ENCODE results near the gene SLC47A1. TPM values are rescaled to one million over a fixed set of nuclear protein-coding genes. Genes with fewer than 3 reads are reported as not detected.

Gene SLC47A1
- total and polyA plus RNA-seq, 2 of the 8 experiments (the other 6 are each of a cell fraction or from before 2014, with no cell fraction given): 1.5 to 3.6 TPM

DNA sequence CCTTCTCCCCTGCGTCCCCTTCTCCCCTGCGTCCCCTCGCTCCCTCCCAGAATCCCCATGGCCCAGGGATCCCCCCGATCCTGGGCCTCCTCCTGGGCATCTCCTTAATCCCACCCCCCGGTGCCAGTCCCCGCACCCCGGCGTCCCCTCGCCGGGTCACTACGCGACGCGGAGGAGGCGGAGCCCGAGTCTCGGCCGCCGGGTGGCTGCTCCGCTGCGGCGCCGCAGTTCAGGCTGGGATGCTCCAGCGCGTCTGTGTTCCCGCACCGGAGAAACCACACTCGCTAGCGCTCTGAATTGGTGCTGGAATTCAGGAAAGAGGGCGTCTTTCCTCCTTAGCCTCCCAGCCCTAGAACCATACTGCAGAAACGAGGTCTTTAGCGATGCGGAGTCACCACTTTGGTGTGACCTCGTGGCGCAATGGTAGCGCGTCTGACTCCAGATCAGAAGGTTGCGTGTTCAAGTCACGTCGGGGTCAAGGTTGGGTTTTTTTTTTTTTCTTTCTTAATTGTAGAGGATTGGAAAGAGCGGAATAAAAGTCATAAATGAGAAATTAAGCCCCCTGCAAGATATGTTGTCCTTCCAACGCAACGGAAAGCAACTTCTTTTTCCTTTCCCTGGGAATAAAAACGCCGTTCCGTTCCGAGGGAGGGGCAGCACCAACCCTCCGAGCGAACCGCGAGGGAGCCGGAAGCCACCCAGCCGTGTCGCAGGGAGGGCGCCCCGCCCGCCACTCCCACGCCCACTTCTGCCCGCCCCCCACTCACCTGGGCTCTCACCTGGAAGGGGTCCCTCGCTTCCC, 25.7 kb upstream of the SLC47A1 start:
- no peaks in the 10 kb centered on the region for H3K36me3 ChIP-seq (ENCODE audit: control insufficient read depth in 2 of 4, insufficient read depth in 4 of 4, low read length in 3 of 4)
- POLR2A ChIA-PET (ENCODE audit: partially characterized antibody): no interaction called here
- H3K23ac ChIP-seq (ENCODE audit: insufficient read length): no peak overlapping the region
- no peak overlapping the region; the same call in 1 of the 2 replicates for H4K8ac ChIP-seq (ENCODE audit: extremely low read depth, insufficient read depth, low read length)
- peak overlapping the region; percentile 78; the same call in 1 of the 2 replicates for H2BK5ac ChIP-seq (ENCODE audit: low read depth, low read length)
- no peak overlapping the region for H2BK12ac ChIP-seq (ENCODE audit: low read depth, low read length)
- H3K27ac ChIP-seq (ENCODE audit: low read depth, low read length): no peak overlapping the region; the same call in 1 of the 2 replicates
- no peaks in the 10 kb centered on the region; a peak in 2 of 7 replicates for H3K4me1 ChIP-seq (replicated peaks in 1 of 4; ENCODE audit: control insufficient read depth in 3 of 4, insufficient read depth in 4 of 4, low read length in 3 of 4)
- FAIRE-seq (peak; percentile 90), DNase-seq (ENCODE audit: low read depth in 1 of 2, low spot score in 2 of 2) (peak; percentile 77 to 98)
- H3K9ac ChIP-seq (replicated peaks in 1 of 4; ENCODE audit: extremely low read depth in 1 of 4, low read depth in 3 of 4, low read length in 3 of 4): peak overlapping the region in 1 of 4 experiments; percentile 39; a peak in 3 of 7 replicates
- no peak overlapping the region for H4K5ac ChIP-seq (ENCODE audit: insufficient read length, low read depth, low read length)
- no peak overlapping the region for H2AK5ac ChIP-seq (ENCODE audit: low read depth, low read length)
- H3K79me2 ChIP-seq (ENCODE audit: control insufficient read depth in 1 of 2, insufficient read depth in 2 of 2, low read length in 2 of 2): no peaks in the 10 kb centered on the region
- no peak overlapping the region for H3K4ac ChIP-seq (replicated peaks; ENCODE audit: insufficient read length, low read depth, low read length)
- H3K4me2 ChIP-seq (ENCODE audit: insufficient read depth in 1 of 2, low read depth in 2 of 2, low read length in 2 of 2): peak overlapping the region; percentile 58 to 80
- H3K23me2 ChIP-seq (ENCODE audit: low read depth, low read length): no peaks in the 10 kb centered on the region; the same call in 1 of the 2 replicates
- peak overlapping the region; percentile 78 for H3K18ac ChIP-seq (ENCODE audit: extremely low read depth, low read length)
- no peaks in the 10 kb centered on the region for H3K27me3 ChIP-seq (replicated peaks in 1 of 4; ENCODE audit: control insufficient read depth in 3 of 4, extremely low read depth in 1 of 4, insufficient read depth in 3 of 4, low read length in 3 of 4)
- CTCF ChIA-PET (ENCODE audit: partially characterized antibody): no interaction called here
- no peaks in the 10 kb centered on the region for H3K79me1 ChIP-seq (ENCODE audit: low read depth, low read length)
- peak overlapping the region; percentile 53 to 79 (median 68) for H3K4me3 ChIP-seq (ENCODE audit: extremely low read depth in 1 of 4, insufficient read depth in 2 of 4, low read depth in 3 of 4, low read length in 4 of 4)
- H2AFZ ChIP-seq (ENCODE audit: low read length): peak overlapping the region; percentile 68
- no peak overlapping the region for H2BK15ac ChIP-seq (ENCODE audit: low read length)
- H4K91ac ChIP-seq (replicated peaks; ENCODE audit: insufficient read length, low read length): no peak overlapping the region
- H2BK120ac ChIP-seq (replicated peaks; ENCODE audit: low read depth, low read length): no peak overlapping the region
- whole genome bisulfite sequencing, 2 experiments (ENCODE audit: extremely low coverage in 1 of 2, insufficient coverage in 1 of 2, insufficient read length in 1 of 2, insufficient replicate concordance in 2 of 2, low coverage in 1 of 2, low lambda C conversion rate in 2 of 2, missing lambda C conversion rate in 1 of 2): 1% methylated on average over 40 of the region's 60 CpGs; no CpG with 5 or more reads in 1 of the 2 experiments
- H3K14ac ChIP-seq (ENCODE audit: insufficient read length): no peak overlapping the region
- H3K56ac ChIP-seq (replicated peaks; ENCODE audit: insufficient read length, low read depth, low read length): no peak overlapping the region
- no peak overlapping the region for H2BK20ac ChIP-seq (ENCODE audit: low read length)
- H4K20me1 ChIP-seq (replicated peaks in 1 of 2; ENCODE audit: control insufficient read depth in 1 of 2, insufficient read depth in 2 of 2, low read length in 2 of 2): no peaks in the 10 kb centered on the region
- H3K9me3 ChIP-seq (ENCODE audit: insufficient read depth in 2 of 2, low read depth in 1 of 2, low read length in 1 of 2): no peaks in the 10 kb centered on the region
- TF ChIP-seq RNF2 (IDR thresholded peaks at IDR 0.05; ENCODE audit: borderline replicate concordance, low read depth, low read length, missing control alignments, poor library complexity, severe bottlenecking): no peak
- peak; percentile 100 for TF ChIP-seq TBP (IDR thresholded peaks at IDR 0.05; ENCODE audit: low read depth, low read length)
- TF ChIP-seq ASH2L (IDR thresholded peaks at IDR 0.05; ENCODE audit: low read length): peak; percentile 100
- TF ChIP-seq, protein P1, sequence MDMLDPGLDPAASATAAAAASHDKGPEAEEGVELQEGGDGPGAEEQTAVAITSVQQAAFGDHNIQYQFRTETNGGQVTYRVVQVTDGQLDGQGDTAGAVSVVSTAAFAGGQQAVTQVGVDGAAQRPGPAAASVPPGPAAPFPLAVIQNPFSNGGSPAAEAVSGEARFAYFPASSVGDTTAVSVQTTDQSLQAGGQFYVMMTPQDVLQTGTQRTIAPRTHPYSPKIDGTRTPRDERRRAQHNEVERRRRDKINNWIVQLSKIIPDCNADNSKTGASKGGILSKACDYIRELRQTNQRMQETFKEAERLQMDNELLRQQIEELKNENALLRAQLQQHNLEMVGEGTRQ (IDR thresholded peaks at IDR 0.05; ENCODE audit: low read length): no peak
- peak in 1 of 2 experiments; percentile 68; a peak in 1 of 4 replicates for TF ChIP-seq HDAC2 (IDR thresholded peaks at IDR 0.05; ENCODE audit: borderline replicate concordance in 1 of 2, low read depth in 2 of 2, low read length in 2 of 2)
- 0 out of 2 replicates have a peak, but pooled peaks have one; percentile 42 for TF ChIP-seq TAF1 (IDR thresholded peaks at IDR 0.05; ENCODE audit: low read depth, low read length)
- no peak for TF ChIP-seq CBX8 (IDR thresholded peaks at IDR 0.05; ENCODE audit: borderline replicate concordance, low read depth, low read length)
- 0 out of 3 replicates have a peak, but pooled peaks of 1 of the 2 experiments have one; percentile 28 for TF ChIP-seq EP300 (IDR thresholded peaks at IDR 0.05; ENCODE audit: borderline replicate concordance in 1 of 2, low read depth in 2 of 2, low read length in 2 of 2)
- peak; percentile 94 for TF ChIP-seq TEAD4 (IDR thresholded peaks at IDR 0.05; ENCODE audit: low read depth, low read length)

Measured in H1 (cell line).